ENCODE data around the gene KIF17.
A peak's percentile ranks its signal among the peaks of the same experiment; 100 is the strongest.

KIF17 gene

GRCh38 chr1:20709868-20710267, 7.9 kb downstream of the KIF17 start:
- no peak for DNase-seq

- DNase-seq = no peak
Measured at GRCh38 chr1:20708891-20709290, 8.9 kb downstream of the KIF17 start.

GRCh38 chr1:20708057-20708456, 9.8 kb downstream of the KIF17 start:
- DNase-seq = no peak

- no peak for DNase-seq
Measured at GRCh38 chr1:20706841-20707240, 11.0 kb downstream of the KIF17 start.

- DNase-seq = no peak
Measured at GRCh38 chr1:20705203-20705755, 12.5 kb downstream of the KIF17 start.

GRCh38 chr1:20704390-20705202, 13.2 kb downstream of the KIF17 start:
- DNase-seq = no peak

GRCh38 chr1:20703124-20703756, 14.6 kb downstream of the KIF17 start:
- DNase-seq = no peak

DNA sequence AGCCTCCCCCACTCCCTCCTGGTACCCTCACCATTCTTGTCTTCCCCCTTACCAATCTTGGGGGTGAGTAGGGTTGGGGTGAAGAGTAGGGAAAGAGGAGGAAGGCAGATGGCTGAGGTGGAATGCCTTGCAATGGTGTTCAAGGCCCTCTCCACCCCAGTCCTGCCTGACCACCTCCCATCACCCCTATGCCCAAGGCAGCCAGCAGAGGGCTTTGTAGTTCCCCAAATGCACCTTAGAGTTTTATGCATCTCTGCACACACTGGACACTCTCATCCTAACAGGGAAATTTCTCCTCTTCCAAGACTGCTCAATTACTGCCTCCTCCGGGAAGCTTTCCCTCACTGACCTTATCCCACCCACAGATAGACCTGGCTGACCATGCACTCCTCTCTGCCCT, 15.4 kb downstream of the KIF17 start:
- no peak for DNase-seq

DNA sequence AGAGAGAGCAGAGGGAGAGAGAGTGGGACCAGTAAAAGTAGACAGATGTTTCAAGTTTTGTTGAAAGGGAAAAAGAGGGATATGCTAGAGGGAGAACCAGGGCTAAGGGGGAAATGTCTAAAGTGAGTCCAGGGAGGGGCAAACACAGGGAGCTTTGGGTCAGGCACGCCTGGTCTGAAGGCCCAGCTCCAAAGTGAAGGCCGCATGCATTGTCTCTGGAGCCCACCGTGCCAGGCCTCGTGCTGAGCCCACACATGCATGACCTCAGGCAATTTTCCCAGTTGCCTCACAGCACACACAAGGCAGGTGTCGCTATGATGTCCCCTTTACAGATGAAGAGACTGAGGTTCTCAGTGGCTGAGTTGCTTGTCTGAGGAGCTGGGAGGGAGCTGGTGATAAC, 16.0 kb downstream of the KIF17 start:
- no peak for DNase-seq

DNA sequence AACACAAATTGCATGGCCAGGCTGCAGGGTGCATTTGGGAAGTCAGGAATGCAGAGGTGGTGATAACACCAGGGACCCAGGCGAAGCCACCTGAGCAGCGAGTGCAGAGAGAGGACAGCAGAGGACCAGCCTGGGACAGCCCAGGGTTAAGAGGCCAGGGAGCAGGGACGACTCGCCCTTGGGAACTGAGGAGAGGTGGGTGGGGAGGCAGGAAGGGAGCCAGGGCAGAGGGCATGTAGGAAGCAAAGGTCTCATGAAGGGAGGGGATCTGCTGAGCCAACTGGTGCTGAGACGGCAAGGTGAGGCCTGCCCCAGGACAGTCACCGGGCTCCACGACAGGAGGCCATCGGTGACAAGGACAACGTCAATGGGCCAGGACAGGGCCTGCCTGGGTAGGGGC, 16.4 kb downstream of the KIF17 start:
- no peak for DNase-seq

- DNase-seq = no peak
Measured at GRCh38 chr1:20700636-20701215, 17.1 kb downstream of the KIF17 start.

DNA sequence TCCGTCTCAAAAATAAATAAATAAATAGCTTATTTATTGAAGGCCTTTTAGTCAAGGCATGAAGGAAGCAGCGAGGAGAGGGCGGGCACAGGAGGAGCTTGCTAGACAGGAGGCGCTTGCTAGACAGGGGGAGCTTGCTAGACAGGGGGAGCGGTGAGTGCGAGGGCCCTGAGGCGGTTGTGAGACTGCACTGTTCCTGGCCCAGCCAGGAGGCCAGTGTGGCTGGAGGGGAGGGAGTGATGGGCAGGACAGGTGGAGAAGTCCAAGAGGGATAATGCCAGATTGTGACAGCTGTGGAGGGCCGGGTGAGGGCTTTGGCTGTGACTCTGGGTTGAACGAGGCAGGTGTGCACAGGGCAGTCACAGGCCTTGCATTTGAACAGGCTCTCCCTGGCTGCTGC, 18.2 kb downstream of the KIF17 start:
- no peak for DNase-seq

DNA sequence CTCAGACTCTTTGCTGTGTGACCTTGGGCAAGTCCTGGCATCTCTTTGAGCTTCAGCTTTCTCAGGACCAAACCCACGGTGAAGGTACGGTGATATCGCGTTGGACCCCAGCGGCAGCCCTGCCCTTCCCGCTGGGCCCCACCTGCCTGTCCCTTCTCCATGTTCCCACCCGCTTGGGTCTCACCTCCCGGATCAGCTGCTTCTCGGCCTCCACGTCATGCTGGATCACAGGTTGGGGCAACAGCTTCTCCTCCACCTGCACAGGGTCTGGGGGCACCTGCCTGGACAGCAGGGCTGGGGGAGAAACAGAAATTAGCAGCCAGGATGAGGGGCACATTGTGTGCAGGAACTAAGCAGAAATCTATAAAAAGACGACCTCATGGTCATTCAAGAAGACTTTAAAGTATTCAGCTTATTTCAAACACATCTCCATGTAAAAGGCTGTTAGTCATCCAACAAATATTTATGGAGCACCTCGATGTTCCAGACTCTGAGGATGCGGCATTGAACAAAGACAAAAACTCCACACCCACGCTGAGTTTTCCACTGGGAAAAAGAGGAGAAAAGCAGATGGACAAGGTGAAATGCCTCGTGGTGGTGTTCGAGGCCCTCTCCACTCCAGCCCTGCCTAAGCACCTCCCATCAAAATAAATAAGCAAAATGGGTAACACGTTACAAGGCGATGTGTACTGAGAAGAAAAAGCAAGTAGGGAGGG, 19.5 kb downstream of the KIF17 start:
- DNase-seq = no peak

GRCh38 chr1:20697563-20697962, 20.2 kb downstream of the KIF17 start:
- no peak for DNase-seq

DNA sequence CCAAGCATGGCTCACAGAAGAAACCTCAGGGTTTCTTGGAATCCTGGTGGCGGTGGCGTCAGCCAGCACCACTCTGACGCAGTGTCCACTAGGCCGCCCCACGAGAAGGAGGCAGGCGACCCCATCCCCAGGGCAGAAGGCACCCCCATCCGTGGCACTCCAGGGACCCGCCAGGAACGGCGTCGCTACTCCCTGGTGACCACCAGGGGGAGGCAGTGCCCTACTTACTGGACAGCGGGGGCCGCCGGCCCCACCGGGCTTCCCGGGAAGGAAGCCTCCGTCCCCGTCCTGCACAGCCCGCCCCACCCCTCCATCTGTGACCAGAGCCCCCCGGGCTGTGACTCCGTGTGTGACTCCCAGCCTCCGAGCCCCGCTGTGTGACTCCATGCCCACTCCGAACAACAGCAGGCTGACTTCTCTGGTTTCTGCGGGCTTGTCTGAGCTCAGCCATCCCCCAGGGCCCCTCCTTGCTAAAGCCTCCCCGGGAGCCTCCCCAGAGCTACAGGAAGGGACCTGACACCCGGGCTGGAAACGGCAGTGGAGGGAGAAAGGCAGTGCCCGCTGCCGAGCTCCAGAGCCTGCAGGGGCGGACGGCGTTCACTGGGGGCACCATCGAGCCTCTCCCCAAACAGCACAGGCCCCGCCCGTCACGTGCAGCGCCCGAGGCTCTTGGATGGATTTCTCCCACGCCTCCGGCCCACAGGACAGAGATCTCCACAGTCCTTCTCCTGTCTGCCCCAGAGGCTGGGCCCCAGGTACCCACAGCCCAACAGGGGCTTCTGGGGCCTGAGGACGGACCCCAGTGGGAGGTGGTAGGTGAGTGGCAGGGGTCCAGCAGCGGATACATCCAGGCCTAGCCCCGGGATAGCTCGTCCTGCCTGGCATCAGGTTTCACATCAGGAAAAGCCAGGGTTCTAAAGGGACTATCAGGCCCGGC, 21.1 kb downstream of the KIF17 start:
- DNase-seq = peak; percentile 98

DNA sequence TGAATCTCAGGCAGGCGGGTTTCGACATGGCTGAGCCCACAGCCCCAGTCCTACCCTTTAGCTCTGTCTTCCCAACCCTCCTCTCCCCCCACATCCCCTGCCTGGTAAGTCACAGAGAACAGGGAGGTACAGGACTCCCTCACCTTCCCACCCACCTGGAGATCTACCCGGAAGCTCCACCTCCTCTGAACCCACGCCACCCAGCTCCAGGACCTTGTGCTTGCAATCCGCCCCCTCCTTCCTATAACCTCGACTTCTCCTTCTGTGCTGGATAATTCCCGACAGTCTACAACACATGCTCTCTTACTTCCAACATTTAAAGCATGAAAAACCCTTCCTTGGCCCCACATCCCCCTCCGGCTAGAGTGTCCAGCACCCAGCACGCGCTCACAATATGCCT, 22.3 kb downstream of the KIF17 start:
- DNase-seq = no peak

DNA sequence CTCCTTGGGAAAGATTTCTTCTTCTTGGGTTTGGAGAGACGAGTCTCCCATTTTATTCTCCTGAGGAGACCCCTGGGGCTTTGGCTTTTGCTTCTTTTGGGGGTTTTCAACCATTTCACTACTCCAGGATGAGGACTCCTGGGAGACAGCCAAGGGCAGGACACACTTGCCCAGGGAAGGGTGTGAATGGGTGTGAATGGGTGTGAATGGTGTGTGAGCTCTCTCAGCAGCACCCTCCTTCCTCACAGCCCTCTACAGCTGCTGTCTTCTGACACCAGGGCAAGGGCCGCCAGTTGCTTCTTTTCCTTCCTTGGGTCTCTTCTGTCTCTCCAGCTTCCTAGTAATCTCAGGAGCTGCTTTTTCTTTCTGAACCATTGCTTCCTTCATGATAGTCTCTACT, 24.2 kb downstream of the KIF17 start:
- DNase-seq = no peak

- no peak for DNase-seq
Measured at GRCh38 chr1:20691872-20692271, 25.9 kb downstream of the KIF17 start.

DNA sequence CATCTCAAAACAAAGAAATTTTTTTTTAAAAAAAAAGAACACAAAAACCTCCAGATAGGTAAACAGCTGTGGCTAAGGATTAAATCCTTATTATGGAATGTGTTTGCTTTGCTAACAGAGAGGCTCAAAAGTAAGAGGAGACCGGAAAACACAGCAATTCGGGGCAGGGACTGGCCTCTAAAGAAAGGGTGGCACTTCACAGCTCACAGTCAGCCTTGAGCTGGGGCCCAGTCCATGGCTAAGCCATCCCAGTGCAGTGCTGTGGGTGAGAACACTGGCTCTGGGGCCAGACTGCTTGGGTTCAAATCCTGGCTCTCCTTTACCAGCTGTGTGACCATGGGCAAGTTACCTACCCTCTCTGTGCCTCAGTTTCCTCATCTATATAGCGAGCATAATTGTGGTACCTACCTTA, 28.2 kb downstream of the KIF17 start:
- DNase-seq = no peak

DNA sequence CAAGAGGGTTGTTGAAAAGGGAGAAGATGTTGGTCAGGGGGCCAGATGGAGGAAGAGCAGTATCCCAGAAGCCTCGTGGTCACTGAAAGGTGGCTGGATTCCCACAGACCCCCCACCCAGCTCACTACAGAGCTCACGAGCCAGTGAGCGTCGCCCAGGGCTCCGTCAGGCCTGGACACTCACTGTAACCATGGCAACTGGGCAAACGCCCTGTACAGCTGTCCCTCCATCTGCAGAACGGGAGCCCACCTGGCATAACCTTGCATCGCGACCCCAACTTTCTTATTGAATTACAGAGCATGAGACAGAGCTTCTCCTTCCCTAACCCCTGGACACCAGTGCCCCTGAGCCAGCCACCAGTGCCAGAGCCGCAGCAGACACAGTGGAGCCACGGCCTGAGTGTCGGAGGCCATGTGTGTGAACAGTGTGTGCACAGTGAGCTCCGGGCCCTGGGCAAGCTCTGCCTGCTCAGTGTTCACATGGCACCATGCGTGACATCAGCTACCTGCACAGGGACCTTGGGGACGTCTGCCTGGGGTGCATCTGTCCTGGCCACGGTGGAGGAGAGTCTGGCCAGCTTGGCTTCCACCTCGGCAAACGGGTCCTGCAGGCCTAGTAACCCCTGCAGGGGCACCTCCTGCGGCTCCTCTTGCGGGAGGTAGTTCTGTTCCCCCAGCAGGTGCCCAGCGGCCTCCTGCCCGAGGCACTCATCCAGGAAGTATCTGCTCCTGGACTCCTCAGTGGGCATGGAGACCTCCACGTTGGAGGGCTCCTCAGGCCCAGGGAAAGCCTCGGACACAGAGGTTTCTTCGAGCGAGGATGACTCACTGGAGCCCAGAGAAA, 30.7 kb downstream of the KIF17 start:
- DNase-seq = no peak

- no peak for DNase-seq
Measured at GRCh38 chr1:20685741-20686140, 32.1 kb downstream of the KIF17 start.
